HG02763 (cell line): ENCODE measurements around the gene MIAT.

Experiments
- ATAC-seq: cut with Tn5 transposase; IDR thresholded peaks from one replicate; pipeline ENCODE4 v1.9.1; 2021; ENCODE audit warnings: mild to moderate bottlenecking, moderate library complexity; ENCODE audit not compliant: unreplicated experiment

MIAT gene

GRCh38 chr22:26722159-26722558, 64.8 kb downstream of the MIAT start:
- no peak for ATAC-seq

- no peak for ATAC-seq
These were observed 67.0 kb downstream of the MIAT start for GRCh38 chr22:26724414-26724813.

- no peak for ATAC-seq
These were observed 67.8 kb downstream of the MIAT start for GRCh38 chr22:26725012-26725676.
